HG03095 (cell line): ENCODE results near the gene UBE2J2.

Experiments
- ATAC-seq: cut with Tn5 transposase; IDR thresholded peaks from one replicate; pipeline ENCODE4 v1.9.1; 2021; ENCODE audit warnings: moderate library complexity; ENCODE audit not compliant: unreplicated experiment

Gene UBE2J2

DNA sequence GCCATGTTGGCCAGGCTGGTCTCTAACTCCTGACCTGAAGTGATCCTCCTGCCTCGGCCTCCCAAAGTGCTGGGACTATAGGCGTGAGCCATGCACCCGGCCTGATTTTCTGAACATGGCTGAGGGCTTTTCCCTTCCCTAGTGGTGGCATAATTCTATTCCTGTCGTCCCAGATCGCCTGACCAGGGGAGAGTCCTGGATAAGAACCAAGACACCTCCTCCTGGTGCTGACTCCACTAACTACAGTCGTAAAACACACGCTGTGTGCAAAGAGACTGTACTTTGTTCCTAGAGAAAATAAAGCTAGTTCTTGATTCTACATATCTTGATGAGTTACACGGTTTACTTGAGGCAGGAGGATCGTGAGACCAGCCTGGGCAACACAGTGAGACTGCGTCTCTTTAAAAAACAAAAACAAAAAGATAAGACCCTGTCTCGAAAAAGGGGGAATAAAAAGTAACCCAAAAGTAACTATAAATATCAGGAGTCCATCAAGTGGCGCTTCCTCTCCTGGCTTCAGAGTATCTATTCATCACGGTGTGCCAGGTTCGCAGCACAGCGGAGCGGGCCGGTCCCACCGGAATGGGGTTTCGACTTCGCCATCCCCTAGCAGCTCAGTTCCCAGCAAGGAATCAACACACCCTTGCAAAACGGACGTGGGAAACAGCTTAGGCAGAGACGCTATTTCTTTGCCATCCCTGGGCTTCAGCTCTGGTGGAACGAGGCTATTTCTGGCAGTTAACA is 42.8 kb downstream of the UBE2J2 start:
- no peak for ATAC-seq

GRCh38 chr1:1229770-1230169 is 43.9 kb downstream of the UBE2J2 start:
- ATAC-seq: no peak

DNA sequence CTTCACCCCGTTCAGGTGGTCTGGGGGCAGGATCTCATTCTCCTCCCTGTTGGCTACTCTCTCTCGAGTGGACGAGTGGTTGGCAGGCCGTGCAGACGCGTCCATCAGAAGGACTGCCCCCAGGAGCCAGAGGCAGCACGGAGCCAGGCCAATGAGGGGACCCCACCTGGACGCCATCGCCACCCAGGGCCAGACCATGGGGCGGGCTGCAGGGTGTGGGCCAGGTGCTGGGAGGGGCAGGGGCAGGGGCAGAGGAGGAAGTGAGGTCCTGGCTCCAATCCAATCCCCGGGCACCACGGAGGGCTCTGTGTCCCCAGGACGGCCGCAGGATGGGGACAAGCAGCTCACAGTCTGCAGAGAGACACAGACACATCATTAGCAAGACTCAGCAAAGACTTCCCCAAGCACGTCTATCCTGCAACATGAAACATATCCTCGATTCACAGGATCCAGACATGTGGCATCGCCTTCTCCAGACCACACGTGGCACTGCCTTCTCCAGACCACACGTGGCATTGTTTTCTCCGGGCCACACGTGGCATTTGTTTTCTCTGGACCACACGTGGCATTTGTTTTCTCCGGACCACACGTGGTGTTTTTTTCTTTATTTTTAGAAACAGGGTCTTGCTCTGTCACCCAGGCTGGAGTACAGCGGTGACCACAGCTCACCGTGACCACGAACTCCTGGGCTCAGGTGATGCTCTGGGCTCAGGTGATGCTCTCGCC is 44.9 kb downstream of the UBE2J2 start:
- ATAC-seq: no peak

DNA sequence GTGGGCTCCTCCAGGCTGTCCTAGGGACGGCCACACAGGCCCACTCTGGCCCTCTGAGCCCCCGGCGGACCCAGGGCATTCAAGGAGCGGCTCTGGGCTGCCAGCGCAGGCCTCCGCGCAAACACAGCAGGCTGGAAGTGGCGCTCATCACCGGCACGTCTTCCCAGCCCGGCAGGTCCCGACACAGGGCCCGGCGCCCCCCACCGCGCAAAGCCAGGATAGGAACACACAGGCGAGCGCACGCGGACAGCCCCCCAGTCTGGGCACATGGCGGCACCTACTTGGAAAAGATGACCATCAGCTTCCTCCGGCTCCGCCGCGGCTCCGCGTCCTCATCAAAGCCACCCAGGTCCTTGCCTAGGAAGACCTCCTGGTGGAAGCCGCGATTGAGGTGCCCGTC is 45.5 kb downstream of the UBE2J2 start:
- no peak for ATAC-seq

GRCh38 chr1:1227386-1227785 is 46.3 kb downstream of the UBE2J2 start:
- no peak for ATAC-seq

GRCh38 chr1:1226566-1227362 is 46.9 kb downstream of the UBE2J2 start:
- ATAC-seq: no peak

DNA sequence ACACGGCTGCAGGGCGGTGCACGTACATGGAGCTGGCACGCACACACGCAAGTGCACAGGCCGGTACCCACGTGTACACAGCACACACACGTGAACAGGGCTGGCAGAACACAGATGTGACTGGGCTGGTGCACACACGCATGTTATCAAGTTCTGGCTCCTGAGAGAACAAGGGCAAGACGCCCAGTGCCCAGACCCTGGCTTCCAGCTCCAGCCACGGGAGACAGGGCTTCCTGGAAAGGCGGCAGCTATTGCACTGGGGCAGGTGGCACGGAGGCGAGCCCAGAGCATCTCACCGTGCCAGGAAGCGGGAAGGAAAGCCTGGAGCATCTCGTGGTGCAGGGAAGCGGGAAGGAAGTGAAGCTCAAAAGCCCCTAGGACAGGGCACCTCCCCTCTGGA is 47.7 kb downstream of the UBE2J2 start:
- ATAC-seq: no peak

- no peak for ATAC-seq
Observed at GRCh38 chr1:1225238-1225845, 48.3 kb downstream of the UBE2J2 start.

GRCh38 chr1:1223891-1224290 is 49.8 kb downstream of the UBE2J2 start:
- ATAC-seq: no peak

GRCh38 chr1:1223321-1223720 is 50.3 kb downstream of the UBE2J2 start:
- no peak for ATAC-seq

DNA sequence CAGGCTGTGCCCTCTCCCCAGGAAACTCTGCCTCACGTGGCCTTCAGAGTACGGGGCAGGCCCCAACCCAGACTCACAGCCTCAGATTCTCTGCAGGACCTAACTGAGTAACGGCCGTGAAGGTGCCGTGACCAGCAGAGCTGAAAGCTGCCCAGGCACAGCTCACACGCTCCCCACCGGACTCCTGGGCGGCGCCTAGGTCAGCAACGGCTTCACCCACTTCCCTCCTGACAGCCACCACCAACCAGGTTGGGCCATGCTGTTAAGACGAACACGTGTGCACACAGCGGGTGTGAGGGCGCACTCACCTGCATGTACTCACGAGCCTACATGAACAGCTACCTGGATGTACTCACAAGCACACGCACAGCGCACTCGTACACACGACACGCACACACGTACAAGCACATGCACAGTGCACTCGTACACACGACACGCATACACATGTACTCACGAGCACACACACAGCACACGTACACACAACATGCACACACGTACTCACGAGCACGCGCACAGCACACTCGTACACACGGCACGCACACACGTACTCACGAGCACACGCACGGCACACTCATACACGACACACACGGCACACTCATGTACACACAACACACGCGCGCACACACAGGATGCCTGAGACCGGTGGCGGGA is 51.0 kb downstream of the UBE2J2 start:
- ATAC-seq: no peak

GRCh38 chr1:1221887-1222574 is 51.6 kb downstream of the UBE2J2 start:
- ATAC-seq: no peak

DNA sequence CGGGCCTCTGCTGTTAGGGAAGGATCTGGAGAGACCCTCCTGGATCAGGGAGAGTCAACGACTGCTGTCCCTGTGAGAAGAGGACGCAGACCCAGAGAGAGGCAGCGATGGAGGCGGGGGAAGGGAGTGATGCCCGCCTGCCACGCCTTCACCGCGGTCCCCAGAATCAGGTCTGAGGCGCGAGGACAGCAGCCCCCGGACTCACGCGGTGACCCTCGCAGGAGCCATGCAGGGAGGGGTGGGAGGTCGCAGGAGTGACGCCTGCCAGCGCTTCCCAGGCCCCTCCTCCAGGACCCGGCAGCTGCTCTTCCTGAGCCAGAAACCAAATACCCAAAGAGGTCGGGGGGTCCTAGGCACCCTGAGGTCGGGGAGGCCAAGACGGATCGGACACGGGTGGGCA is 53.5 kb downstream of the UBE2J2 start:
- no peak for ATAC-seq

- ATAC-seq: no peak
Observed at GRCh38 chr1:1219341-1219740, 54.3 kb downstream of the UBE2J2 start.

- no peak for ATAC-seq
Observed at GRCh38 chr1:1218524-1219200, 55.0 kb downstream of the UBE2J2 start.

DNA sequence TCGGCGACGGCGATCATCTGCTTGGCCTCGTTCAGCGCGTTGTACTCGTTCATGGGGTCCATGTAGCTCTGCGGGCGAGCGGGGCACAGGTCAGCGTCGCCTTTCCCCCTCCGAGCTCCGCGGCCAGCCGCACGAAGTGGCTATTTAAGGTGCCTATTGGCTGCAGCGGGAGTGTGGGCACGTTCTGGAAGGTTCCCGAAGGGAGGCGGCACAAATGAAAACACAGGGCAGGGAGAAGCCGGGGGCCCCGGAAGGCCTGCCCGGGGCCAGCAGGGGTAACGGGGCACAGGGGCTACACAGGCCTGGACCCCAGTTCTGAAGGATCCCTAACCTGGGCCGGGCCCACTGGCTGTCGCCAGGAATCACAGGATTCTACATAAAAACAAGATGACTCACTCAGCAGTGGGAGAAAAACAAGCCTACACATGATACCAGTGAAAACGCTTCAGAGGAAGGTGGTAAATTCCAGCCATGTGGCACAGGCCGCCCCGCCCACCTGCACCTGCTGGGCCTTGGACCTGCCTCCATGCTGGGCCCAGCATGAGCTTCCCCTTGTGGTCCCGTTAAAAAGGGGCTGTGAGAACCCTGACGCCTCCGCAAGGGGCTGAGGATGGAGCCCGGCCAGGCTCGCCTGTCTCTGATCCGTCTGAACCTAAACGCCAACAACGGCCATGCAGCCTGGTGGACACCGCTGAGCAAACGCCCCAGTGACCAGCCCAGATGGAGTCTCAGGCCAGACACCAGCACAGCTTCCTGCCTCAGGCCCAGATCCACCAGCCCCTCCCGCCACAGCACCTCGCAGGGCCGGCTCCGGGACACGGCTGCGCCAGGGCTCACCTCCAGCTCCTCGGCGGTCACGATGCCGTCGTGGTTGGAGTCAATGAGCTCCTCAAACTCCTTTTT is 55.8 kb downstream of the UBE2J2 start:
- no peak for ATAC-seq

GRCh38 chr1:1216770-1217620 is 56.7 kb downstream of the UBE2J2 start:
- ATAC-seq: no peak
